ENCODE data around the gene LLGL2. TPM values are rescaled to one million over a fixed set of nuclear protein-coding genes. Genes with fewer than 3 reads are reported as not detected.

The LLGL2 gene
- total and polyA plus RNA-seq, 9 donors: 0.20 to 45.4 (median 15.1) TPM

DNA sequence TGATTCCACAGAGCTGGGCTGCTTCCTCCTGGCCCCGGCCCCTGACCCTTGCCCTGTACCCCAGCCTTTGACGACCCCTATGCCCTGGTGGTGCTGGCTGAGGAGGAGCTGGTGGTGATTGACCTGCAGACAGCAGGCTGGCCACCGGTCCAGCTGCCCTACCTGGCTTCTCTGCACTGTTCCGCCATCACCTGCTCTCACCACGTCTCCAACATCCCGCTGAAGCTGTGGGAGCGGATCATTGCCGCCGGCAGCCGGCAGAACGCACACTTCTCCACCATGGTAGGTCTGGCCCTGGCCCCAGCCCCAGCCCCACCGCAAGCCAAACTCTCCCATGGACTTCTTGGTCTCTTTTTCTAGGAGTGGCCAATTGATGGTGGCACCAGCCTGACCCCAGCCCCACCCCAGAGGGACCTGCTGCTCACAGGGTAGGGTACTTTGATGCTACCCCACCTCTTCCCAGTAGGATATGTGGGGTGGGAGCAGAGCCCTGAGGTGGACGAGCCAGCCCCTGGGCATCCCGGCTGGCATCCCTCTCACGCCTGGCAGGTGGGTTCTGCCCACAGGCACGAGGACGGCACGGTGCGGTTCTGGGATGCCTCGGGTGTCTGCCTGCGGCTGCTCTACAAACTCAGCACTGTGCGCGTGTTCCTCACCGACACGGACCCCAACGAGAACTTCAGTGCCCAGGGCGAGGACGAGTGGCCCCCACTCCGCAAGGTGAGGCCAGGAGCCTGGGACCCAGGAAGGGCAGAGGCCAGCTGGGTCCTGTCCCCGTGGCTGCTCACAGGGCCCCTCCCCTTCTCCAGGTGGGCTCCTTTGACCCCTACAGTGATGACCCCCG, 43.1 kb downstream of the LLGL2 start:
- Histone ChIP-seq H3K4me3 (no peak overlapping the region), H3K36me3 (no peaks in the 10 kb centered on the region), H3K27me3 (no peaks in the 10 kb centered on the region), H3K9me3 (no peaks in the 10 kb centered on the region), H3K27ac (no peak overlapping the region), H3K4me1 (ENCODE audit: insufficient read depth) (no peaks in the 10 kb centered on the region)
- DNase-seq: no peak
- no peak for TF ChIP-seq EP300 (IDR thresholded peaks at IDR 0.05)
- TF ChIP-seq, protein P1, sequence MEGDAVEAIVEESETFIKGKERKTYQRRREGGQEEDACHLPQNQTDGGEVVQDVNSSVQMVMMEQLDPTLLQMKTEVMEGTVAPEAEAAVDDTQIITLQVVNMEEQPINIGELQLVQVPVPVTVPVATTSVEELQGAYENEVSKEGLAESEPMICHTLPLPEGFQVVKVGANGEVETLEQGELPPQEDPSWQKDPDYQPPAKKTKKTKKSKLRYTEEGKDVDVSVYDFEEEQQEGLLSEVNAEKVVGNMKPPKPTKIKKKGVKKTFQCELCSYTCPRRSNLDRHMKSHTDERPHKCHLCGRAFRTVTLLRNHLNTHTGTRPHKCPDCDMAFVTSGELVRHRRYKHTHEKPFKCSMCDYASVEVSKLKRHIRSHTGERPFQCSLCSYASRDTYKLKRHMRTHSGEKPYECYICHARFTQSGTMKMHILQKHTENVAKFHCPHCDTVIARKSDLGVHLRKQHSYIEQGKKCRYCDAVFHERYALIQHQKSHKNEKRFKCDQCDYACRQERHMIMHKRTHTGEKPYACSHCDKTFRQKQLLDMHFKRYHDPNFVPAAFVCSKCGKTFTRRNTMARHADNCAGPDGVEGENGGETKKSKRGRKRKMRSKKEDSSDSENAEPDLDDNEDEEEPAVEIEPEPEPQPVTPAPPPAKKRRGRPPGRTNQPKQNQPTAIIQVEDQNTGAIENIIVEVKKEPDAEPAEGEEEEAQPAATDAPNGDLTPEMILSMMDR (IDR thresholded peaks at IDR 0.05): no peak
- intact Hi-C loops (cut with DNase I): no loop called here
- 88 to 94% (median 94%) methylated on average over 31 of the region's 31 CpGs for WGBS, 3 donors

DNA sequence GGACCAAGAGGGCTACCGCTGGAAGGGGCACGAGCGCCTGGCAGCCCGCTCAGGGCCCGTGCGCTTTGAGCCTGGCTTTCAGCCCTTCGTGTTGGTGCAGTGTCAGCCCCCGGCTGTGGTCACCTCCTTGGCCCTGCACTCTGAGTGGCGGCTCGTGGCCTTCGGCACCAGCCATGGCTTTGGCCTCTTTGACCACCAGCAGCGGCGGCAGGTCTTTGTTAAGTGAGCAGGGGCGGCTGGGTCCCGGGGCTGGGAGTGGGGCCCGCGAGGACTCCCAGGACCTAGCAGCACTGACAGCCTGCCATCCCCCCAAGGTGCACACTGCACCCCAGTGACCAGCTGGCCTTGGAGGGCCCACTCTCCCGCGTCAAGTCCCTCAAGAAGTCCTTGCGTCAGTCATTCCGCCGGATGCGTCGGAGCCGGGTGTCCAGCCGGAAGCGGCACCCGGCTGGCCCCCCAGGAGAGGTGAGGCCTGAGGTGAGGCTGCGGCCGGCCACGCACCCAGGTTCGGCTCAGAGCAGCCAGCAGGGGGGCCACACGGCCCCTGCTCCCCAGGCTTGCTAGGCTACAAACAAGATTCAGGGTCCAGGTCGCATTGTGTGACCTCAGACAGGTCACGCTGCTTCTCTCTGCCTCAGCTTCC, 44.7 kb downstream of the LLGL2 start:
- Histone ChIP-seq H3K27me3 (no peaks in the 10 kb centered on the region), H3K4me1 (ENCODE audit: insufficient read depth) (no peaks in the 10 kb centered on the region), H3K9me3 (no peaks in the 10 kb centered on the region), H3K27ac (no peak overlapping the region), H3K36me3 (no peaks in the 10 kb centered on the region), H3K4me3 (no peak overlapping the region)
- WGBS, 3 donors: 90 to 91% (median 91%) methylated on average over 35 of the region's 35 CpGs
- intact Hi-C loops (cut with DNase I): no loop called here
- DNase-seq: no peak
- no peak for TF ChIP-seq POLR2A (IDR thresholded peaks at IDR 0.05)
- TF ChIP-seq, protein P1 (IDR thresholded peaks at IDR 0.05): no peak
- no peak for TF ChIP-seq EP300 (IDR thresholded peaks at IDR 0.05)

DNA sequence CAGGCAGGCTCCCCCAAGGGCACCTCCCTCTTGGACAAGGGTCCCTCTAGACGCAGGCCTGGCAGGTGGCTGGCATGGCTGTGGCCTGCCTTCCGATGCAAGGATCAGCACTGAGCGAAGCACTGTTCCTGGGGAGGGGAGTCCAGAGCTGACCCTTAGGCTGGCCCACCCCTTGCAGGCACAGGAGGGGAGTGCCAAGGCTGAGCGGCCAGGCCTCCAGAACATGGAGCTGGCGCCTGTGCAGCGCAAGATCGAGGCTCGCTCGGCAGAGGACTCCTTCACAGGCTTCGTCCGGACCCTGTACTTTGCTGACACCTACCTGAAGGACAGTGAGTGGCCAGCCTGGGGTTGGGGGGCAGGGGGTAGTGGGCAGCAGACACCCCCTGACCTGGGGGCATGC, 45.3 kb downstream of the LLGL2 start:
- Histone ChIP-seq H3K4me3 (no peak overlapping the region), H3K4me1 (ENCODE audit: insufficient read depth) (no peaks in the 10 kb centered on the region), H3K9me3 (no peaks in the 10 kb centered on the region), H3K27ac (no peak overlapping the region), H3K36me3 (no peaks in the 10 kb centered on the region), H3K27me3 (no peaks in the 10 kb centered on the region)
- intact Hi-C loops (cut with DNase I): no loop called here
- WGBS, 3 donors: 92 to 97% (median 93%) methylated on average over 11 of the region's 11 CpGs
- DNase-seq: no peak
- TF ChIP-seq, protein P1 (IDR thresholded peaks at IDR 0.05): no peak
- TF ChIP-seq POLR2A (IDR thresholded peaks at IDR 0.05) (no peak), EP300 (IDR thresholded peaks at IDR 0.05) (no peak)

DNA sequence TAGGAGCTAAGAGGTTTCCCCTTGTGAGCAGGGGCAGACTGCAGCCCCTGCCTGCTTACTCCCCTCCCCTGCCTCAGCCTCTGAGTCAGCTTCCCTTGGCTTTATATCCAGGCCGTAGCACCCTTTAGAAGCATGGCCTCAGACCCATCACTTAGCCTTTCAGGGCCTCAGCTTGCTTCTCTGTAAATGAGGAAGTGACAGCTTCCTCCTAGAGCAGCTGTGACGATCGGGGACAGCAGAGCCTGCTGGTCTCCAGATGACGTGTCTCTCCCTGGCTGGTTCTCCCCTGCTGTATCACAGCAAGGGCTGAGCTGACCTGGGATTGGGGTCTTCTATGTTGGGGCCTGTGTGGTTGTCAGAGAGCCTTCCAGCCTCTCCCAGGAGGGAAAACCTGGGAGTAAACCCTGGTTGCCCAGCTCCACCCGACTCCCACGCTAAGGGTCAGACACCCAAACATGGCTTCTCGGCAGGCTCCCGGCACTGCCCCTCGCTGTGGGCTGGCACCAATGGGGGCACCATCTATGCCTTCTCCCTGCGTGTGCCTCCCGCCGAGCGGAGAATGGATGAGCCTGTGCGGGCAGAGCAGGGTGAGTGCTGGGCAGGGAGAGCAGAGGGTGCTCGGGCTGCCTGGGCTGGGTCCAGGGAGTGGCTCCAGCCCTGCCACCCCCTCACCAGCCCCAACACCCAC, 45.8 kb downstream of the LLGL2 start:
- 82 to 91% (median 85%) methylated on average over 15 of the region's 15 CpGs for WGBS, 3 donors
- H3K4me1 ChIP-seq (ENCODE audit: insufficient read depth): no peaks in the 10 kb centered on the region
- TF ChIP-seq POLR2A (IDR thresholded peaks at IDR 0.05) (no peak), EP300 (IDR thresholded peaks at IDR 0.05) (no peak)
- TF ChIP-seq, protein P1 (IDR thresholded peaks at IDR 0.05): no peak
- DNase-seq: no peak
- H3K27ac ChIP-seq: no peak overlapping the region
- H3K4me3 ChIP-seq: no peak overlapping the region
- no peaks in the 10 kb centered on the region for H3K27me3 ChIP-seq
- intact Hi-C loops (cut with DNase I): no loop called here
- no peaks in the 10 kb centered on the region for H3K36me3 ChIP-seq
- H3K9me3 ChIP-seq: no peaks in the 10 kb centered on the region
